Epithelial cell of umbilical artery (primary cell): ENCODE data around the gene CLCN6. TPM values are rescaled to one million over a fixed set of nuclear protein-coding genes. Genes with fewer than 3 reads are reported as not detected.

Source experiments
- total RNA-seq: library from RNA; depleted of rRNA; stranded (reverse); fragments of >200 nt; gene quantifications from 2 replicates; pipeline ENCODE4 v1.2.3, GENCODE V29; 2014

The CLCN6 gene, protein sequence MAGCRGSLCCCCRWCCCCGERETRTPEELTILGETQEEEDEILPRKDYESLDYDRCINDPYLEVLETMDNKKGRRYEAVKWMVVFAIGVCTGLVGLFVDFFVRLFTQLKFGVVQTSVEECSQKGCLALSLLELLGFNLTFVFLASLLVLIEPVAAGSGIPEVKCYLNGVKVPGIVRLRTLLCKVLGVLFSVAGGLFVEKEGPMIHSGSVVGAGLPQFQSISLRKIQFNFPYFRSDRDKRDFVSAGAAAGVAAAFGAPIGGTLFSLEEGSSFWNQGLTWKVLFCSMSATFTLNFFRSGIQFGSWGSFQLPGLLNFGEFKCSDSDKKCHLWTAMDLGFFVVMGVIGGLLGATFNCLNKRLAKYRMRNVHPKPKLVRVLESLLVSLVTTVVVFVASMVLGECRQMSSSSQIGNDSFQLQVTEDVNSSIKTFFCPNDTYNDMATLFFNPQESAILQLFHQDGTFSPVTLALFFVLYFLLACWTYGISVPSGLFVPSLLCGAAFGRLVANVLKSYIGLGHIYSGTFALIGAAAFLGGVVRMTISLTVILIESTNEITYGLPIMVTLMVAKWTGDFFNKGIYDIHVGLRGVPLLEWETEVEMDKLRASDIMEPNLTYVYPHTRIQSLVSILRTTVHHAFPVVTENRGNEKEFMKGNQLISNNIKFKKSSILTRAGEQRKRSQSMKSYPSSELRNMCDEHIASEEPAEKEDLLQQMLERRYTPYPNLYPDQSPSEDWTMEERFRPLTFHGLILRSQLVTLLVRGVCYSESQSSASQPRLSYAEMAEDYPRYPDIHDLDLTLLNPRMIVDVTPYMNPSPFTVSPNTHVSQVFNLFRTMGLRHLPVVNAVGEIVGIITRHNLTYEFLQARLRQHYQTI
- total RNA-seq: 8.4 and 17.8 TPM in 2 replicates

GRCh38 chr1:11805422-11806306 is at the start of gene CLCN6, which contains the start of gene MTHFR:
Gene CLCN6 (plus strand): TSS chr1:11806191. CDS start chr1:11806263, 72 bp downstream.
Gene MTHFR (minus strand): TSS chr1:11805964. CDS start chr1:11803116, 2,848 bp downstream.

DNA sequence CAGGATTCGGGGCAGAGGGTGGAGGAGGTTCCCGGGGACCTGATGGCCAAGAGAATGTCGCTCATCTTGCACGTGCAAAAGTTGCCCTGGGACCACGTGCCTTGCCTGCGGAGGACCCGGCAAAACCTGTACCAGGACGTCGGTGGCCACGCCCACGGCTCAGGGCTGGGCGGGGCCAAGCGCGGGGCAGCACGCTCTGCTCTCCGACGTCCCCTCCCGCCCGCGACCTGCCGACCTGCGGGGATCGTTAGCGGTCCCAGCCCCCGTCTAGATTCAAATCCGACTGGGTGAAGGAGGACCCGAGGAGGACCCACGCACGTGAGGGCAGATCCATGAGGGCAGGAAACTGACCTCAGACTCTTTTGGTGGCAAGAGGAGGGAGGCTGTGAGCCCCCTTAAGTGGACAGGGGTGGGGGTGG is 44.0 kb upstream of the CLCN6 start, which contains the start of gene C1orf167:
Gene C1orf167 (plus strand): TSS at position 206 of the 419 bp plus-strand sequence. CDS start 2,208 bp downstream, outside the sequence.

GRCh38 chr1:11847667-11848372 is 41.8 kb downstream of the CLCN6 start, which contains the start of gene NPPA:
Gene NPPA (minus strand): TSS chr1:11847783. CDS start chr1:11847684, 99 bp downstream.

DNA sequence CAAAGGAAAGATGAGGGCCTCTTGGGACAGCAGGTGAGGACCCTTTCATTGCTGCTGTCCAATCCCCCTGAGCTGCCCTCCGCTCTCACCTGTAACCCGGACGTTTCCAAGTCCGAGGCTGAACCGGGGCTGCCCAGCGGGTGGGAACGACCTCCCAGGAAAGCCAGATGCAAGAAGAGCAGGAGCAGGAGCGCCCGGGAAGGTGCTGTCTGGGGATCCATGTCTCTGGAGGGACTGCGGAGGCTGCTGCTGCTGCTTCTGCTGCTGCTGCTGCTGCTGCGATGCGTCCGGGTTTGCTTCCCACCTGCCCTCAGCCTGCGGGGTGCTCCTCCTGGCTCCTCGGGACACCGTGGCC is 52.6 kb downstream of the CLCN6 start, which contains the start of gene NPPB:
Gene NPPB (minus strand): TSS at position 333 of the 355 bp plus-strand sequence. CDS start 112 bp downstream, at position 221.

Other genes with a start within 250 kb of the CLCN6 start
- gene FBXO2, start 151.8 kb upstream of the CLCN6 start, total RNA-seq: 0.32 and 0.91 TPM in 2 replicates
- gene FBXO44, start 151.3 kb upstream of the CLCN6 start, total RNA-seq: 9.1 and 11.1 TPM in 2 replicates
- 2.3 and 9.7 TPM in 2 replicates for gene FBXO6, start 142.0 kb upstream of the CLCN6 start, total RNA-seq
- gene MAD2L2, start 125.0 kb upstream of the CLCN6 start, total RNA-seq: 36.9 and 52.9 TPM in 2 replicates
- gene DRAXIN, start 114.5 kb upstream of the CLCN6 start, total RNA-seq: 0.15 and 0.97 TPM in 2 replicates
- 43.2 and 64.7 TPM in 2 replicates for gene AGTRAP, start 70.1 kb upstream of the CLCN6 start, total RNA-seq
- not detected in 2 replicates for gene C1orf167, start 44.0 kb upstream of the CLCN6 start, total RNA-seq
- 16.9 and 25.7 TPM in 2 replicates for gene MTHFR, start 227 bp upstream of the CLCN6 start, total RNA-seq
- not detected in 2 replicates for gene NPPA, start 41.6 kb downstream of the CLCN6 start, total RNA-seq
- gene NPPB, start 52.8 kb downstream of the CLCN6 start, total RNA-seq: not detected in 2 replicates
- 53.2 and 72.1 TPM in 2 replicates for gene KIAA2013, start 120.2 kb downstream of the CLCN6 start, total RNA-seq
- gene PLOD1, start 128.5 kb downstream of the CLCN6 start, total RNA-seq: 348 and 477 TPM in 2 replicates
- 47.1 and 50.9 TPM in 2 replicates for gene MFN2, start 174.3 kb downstream of the CLCN6 start, total RNA-seq
- 46.4 and 49.0 TPM in 2 replicates for gene MIIP, start 213.3 kb downstream of the CLCN6 start, total RNA-seq